Measurements from ENCODE around the gene LIME1. TPM values are rescaled to one million over a fixed set of nuclear protein-coding genes. Genes with fewer than 3 reads are reported as not detected.

LIME1 gene
- total and polyA plus RNA-seq, 10 of the 15 experiments (the other 5 are each of a cell fraction or from before 2014, with no cell fraction given), result 0.35 to 154 (median 49.9) TPM

DNA sequence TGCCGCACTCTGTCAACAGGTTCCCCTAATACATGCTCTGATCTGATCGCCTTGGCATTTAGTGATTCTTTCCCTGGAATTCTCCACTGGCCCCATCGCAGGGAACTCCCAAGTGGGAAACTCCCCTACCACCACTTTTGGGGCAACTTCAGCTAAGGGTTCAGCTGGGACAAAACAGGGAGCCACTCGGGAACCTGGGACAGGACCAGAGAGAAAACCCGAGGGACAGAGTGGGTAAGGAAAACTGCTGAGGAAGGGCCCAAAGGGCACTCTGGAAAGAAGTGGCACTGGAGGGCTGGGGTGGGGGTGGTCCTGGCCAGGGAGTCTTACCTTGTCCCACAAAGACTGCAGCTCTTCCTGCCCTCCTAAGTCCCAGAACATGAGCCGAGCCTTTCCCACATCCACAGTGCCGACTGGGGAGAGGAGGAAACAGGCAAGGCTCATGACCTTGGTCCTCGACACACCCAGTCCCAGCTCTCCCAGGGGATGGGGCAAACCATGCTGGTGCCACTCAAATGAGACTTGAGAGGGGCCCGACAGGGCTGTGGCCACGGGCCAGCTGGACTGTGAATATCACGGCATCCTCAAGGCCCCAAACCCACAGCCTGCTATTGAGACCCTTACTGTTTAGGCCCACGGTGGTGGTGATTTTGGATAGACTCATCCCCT, 30.3 kb upstream of the LIME1 start:
- SMC1A ChIA-PET (ENCODE audit: uncharacterized antibody, unreplicated experiment), result interaction anchor here (0.8 to 1.0 kb wide), 3 partner anchors 30 to 168 kb away, joined by 3 to 4 read pairs (median 3); partner anchors contain the start of gene LIME1
- DNase-seq (ENCODE audit: low read depth, low spot score), result no peak

More for the DNA sequence above, 30.3 kb upstream of the LIME1 start:
- Histone ChIP-seq H3K4me3 (peak overlapping the region; percentile 89), H2AFZ (ENCODE audit: control insufficient read depth, low read depth, low read length) (no peak overlapping the region), H3K4me2 (ENCODE audit: control insufficient read depth, insufficient read depth) (peak overlapping the region; percentile 87), H3K9ac (ENCODE audit: control insufficient read depth, insufficient read depth, low read length) (peak overlapping the region; percentile 77), H3K27ac (ENCODE audit: control insufficient read depth, insufficient read depth) (peak overlapping the region; percentile 74; the same call in 1 of the 2 replicates), H3K79me2 (ENCODE audit: control insufficient read depth, insufficient read depth, low read length) (peaks cover 40% of the 10 kb centered on the region), H3K9me3 (replicated peaks; ENCODE audit: control insufficient read depth, insufficient read depth, low read length) (no peaks in the 10 kb centered on the region; the same call in 2 of the 3 replicates), H3K36me3 (ENCODE audit: control insufficient read depth in 2 of 2, insufficient read depth in 2 of 2, low read length in 1 of 2) (peaks cover 5 to 19% of the 10 kb centered on the region in 2 experiments), H3K4me1 (ENCODE audit: control insufficient read depth, insufficient read depth, low read length) (peaks cover 12% of the 10 kb centered on the region), H3K27me3 (replicated peaks in 1 of 2; ENCODE audit: control insufficient read depth in 2 of 2, insufficient read depth in 2 of 2, low read length in 1 of 2) (no peaks in the 10 kb centered on the region), H4K20me1 (ENCODE audit: control insufficient read depth, insufficient read depth) (no peaks in the 10 kb centered on the region)
- ATAC-seq, result no peak
- 73% methylated on average over 12 of the region's 12 CpGs for WGBS (ENCODE audit: insufficient coverage, insufficient replicate concordance, low lambda C conversion rate, missing lambda C conversion rate)
- FAIRE-seq, result no peak
- BruUV-seq (replicated peaks), result TSS peak; percentile 65
- intact Hi-C loops (cut with micrococcal nuclease; ENCODE audit: unreplicated experiment), result loop anchor here (2.0 kb wide), 4 partner anchors 31 to 251 kb away; partner anchors contain the start of genes LIME1, TPD52L2 and UCKL1
- TF ChIP-seq, protein P1, sequence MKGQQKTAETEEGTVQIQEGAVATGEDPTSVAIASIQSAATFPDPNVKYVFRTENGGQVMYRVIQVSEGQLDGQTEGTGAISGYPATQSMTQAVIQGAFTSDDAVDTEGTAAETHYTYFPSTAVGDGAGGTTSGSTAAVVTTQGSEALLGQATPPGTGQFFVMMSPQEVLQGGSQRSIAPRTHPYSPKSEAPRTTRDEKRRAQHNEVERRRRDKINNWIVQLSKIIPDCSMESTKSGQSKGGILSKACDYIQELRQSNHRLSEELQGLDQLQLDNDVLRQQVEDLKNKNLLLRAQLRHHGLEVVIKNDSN (IDR thresholded peaks at IDR 0.05; ENCODE audit: borderline replicate concordance, extremely low read length, insufficient read depth, low read depth, low read length), result no peak
- no peak for TF ChIP-seq SUPT20H (IDR thresholded peaks at IDR 0.05; ENCODE audit: borderline replicate concordance, control insufficient read depth, low read depth, low read length)
- no peak for TF ChIP-seq NFXL1 (IDR thresholded peaks at IDR 0.05; ENCODE audit: borderline replicate concordance)
- no peak for TF ChIP-seq HDAC2 (IDR thresholded peaks at IDR 0.05)
- no peak for TF ChIP-seq ZNF24 (IDR thresholded peaks at IDR 0.05)
- no peak for TF ChIP-seq EZH2 (IDR thresholded peaks at IDR 0.05; ENCODE audit: borderline replicate concordance, control insufficient read depth, low read depth, low read length)
- TF ChIP-seq, protein P2, sequence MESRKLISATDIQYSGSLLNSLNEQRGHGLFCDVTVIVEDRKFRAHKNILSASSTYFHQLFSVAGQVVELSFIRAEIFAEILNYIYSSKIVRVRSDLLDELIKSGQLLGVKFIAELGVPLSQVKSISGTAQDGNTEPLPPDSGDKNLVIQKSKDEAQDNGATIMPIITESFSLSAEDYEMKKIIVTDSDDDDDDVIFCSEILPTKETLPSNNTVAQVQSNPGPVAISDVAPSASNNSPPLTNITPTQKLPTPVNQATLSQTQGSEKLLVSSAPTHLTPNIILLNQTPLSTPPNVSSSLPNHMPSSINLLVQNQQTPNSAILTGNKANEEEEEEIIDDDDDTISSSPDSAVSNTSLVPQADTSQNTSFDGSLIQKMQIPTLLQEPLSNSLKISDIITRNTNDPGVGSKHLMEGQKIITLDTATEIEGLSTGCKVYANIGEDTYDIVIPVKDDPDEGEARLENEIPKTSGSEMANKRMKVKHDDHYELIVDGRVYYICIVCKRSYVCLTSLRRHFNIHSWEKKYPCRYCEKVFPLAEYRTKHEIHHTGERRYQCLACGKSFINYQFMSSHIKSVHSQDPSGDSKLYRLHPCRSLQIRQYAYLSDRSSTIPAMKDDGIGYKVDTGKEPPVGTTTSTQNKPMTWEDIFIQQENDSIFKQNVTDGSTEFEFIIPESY (IDR thresholded peaks at IDR 0.05), result no peak
- no peak for TF ChIP-seq SMARCA5 (IDR thresholded peaks at IDR 0.05)
- no peak for TF ChIP-seq PAX5 (IDR thresholded peaks at IDR 0.05; ENCODE audit: borderline replicate concordance, low read depth, low read length)
- ChIA-PET POLR2A (interaction anchor here (0.6 to 1.5 kb wide), 2 partner anchors 30 to 64 kb away, joined by 4 to 6 read pairs; partner anchors contain the start of gene LIME1), CTCF (interaction anchor here (0.6 to 3.3 kb wide), 11 partner anchors 31 to 268 kb away, joined by 3 to 28 read pairs (median 5); partner anchors contain the start of genes LIME1 and TPD52L2), RAD21 (ENCODE audit: unreplicated experiment) (interaction anchor here (1.2 to 2.1 kb wide), 2 partner anchors 30 to 153 kb away, joined by 3 to 6 read pairs; partner anchors contain the start of gene LIME1)
- in situ Hi-C loops (cut with MboI), result loop anchor here (5.0 kb wide), 1 partner anchor 151 kb away; no protein-coding TSS in a partner anchor

Measured in GM12878 (cell line).